AG04449 (cell line): Measurements from ENCODE around the gene DGCR2.

Source experiments
- CTCF ChIA-PET: fragments of 350-600 bp; formaldehyde crosslinking; extraction: SDS; loops from one replicate; lab custom pipeline; 2021; ENCODE audit warnings: antibody characterized with exemption; lab: Yijun Ruan, JAX
- POLR2A ChIA-PET: fragments of 400-600, 350-600 bp; formaldehyde crosslinking; extraction: SDS; loops from one replicate; lab custom pipeline; 2020; ENCODE audit warnings: antibody characterized with exemption, inconsistent platforms; lab: Yijun Ruan, JAX
- DNase-seq: peaks from one replicate; pipeline ENCODE4 v3.0.0-alpha.2; 2010; ENCODE audit warnings: low read depth, low spot score
- H3K4me3 ChIP-seq: 2 replicates; pipeline ENCODE4 v1.5.1; 2011; ENCODE audit warnings: low read depth, mild to moderate bottlenecking, control low read depth, low read length
- TF ChIP-seq, protein P1 (sequence below): IDR thresholded peaks from one replicate; pipeline ENCODE4 v1.5.1; 2011; ENCODE audit warnings: mild to moderate bottlenecking, moderate library complexity, low read length, control low read depth, inconsistent platforms; ENCODE audit not compliant: insufficient read depth; ENCODE audit errors: missing control alignments

The DGCR2 gene

GRCh38 chr22:18994701-18995326 is 127.4 kb downstream of the DGCR2 start:
- POLR2A ChIA-PET, result no interaction called here
- no peak for DNase-seq
- no peak overlapping the region for H3K4me3 ChIP-seq
- CTCF ChIA-PET, result no interaction called here
- TF ChIP-seq, protein P1, sequence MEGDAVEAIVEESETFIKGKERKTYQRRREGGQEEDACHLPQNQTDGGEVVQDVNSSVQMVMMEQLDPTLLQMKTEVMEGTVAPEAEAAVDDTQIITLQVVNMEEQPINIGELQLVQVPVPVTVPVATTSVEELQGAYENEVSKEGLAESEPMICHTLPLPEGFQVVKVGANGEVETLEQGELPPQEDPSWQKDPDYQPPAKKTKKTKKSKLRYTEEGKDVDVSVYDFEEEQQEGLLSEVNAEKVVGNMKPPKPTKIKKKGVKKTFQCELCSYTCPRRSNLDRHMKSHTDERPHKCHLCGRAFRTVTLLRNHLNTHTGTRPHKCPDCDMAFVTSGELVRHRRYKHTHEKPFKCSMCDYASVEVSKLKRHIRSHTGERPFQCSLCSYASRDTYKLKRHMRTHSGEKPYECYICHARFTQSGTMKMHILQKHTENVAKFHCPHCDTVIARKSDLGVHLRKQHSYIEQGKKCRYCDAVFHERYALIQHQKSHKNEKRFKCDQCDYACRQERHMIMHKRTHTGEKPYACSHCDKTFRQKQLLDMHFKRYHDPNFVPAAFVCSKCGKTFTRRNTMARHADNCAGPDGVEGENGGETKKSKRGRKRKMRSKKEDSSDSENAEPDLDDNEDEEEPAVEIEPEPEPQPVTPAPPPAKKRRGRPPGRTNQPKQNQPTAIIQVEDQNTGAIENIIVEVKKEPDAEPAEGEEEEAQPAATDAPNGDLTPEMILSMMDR, result no peak

DNA sequence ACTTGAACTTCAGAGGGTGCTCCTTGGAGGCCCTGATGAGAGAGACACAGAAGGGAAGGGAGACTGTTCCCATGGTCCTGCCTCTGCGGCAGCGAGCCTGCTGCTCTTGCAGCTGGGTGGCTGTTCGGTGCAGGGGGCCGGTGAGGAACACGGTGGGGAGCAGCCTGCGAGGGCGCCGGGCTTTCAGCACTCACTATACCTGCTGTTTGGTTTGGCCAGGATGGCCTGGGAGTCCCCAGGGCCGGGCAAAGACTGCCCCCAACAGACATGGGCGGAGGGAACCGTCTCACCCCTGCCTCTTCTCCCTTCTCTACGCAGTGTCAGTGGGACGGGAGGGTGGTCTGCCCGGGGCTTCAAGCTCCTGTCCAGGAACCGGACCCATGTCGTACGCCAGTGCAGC is 128.2 kb downstream of the DGCR2 start:
- ChIA-PET POLR2A (no interaction called here), CTCF (no interaction called here)
- DNase-seq, result no peak
- TF ChIP-seq, protein P1, result no peak
- H3K4me3 ChIP-seq, result no peak overlapping the region

- POLR2A ChIA-PET, result no interaction called here
- H3K4me3 ChIP-seq, result no peak overlapping the region
- no peak for DNase-seq
- CTCF ChIA-PET, result interaction anchor here (0.6 kb wide), 1 partner anchor 12 kb away, joined by 3 read pairs; no protein-coding TSS in a partner anchor
- TF ChIP-seq, protein P1, result no peak
Observed at GRCh38 chr22:18992543-18993198, 129.5 kb downstream of the DGCR2 start.

DNA sequence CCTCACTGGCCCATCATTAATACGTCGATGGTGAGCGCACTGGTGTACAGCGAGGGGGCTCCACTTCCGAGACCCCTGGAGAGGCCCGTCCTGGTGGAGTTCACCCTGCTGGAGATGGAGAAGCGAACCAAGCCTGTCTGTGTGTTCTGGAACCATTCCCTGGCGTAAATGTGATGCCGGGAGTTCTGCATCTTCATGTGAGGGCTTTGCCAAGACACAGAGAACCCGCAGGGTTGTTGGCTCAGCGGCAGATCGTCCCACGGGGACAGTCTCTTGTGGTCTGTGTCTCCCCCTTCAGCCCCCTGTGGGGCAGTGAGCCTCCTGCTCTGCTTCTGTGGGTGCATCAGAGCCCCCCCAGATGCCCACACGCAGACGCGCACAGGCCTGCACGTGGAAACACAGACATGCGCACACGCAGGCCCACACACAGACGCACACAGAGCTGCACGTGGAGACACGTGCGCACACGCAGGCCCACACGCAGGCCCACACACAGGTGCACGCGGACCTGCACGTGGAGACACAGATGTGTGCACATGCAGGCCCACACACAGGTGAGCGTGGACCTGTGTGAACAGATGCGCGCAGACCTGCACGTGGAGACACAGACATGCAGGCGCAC is 130.3 kb downstream of the DGCR2 start:
- TF ChIP-seq, protein P1, result no peak
- no peak overlapping the region for H3K4me3 ChIP-seq
- ChIA-PET POLR2A (no interaction called here), CTCF (interaction anchor here (0.6 kb wide), 1 partner anchor 13 kb away, joined by 3 read pairs; no protein-coding TSS in a partner anchor)
- no peak for DNase-seq

GRCh38 chr22:18991138-18991432 is 131.1 kb downstream of the DGCR2 start:
- no peak for DNase-seq
- TF ChIP-seq, protein P1, result no peak
- H3K4me3 ChIP-seq, result no peak overlapping the region
- CTCF ChIA-PET, result no interaction called here
- POLR2A ChIA-PET, result no interaction called here

DNA sequence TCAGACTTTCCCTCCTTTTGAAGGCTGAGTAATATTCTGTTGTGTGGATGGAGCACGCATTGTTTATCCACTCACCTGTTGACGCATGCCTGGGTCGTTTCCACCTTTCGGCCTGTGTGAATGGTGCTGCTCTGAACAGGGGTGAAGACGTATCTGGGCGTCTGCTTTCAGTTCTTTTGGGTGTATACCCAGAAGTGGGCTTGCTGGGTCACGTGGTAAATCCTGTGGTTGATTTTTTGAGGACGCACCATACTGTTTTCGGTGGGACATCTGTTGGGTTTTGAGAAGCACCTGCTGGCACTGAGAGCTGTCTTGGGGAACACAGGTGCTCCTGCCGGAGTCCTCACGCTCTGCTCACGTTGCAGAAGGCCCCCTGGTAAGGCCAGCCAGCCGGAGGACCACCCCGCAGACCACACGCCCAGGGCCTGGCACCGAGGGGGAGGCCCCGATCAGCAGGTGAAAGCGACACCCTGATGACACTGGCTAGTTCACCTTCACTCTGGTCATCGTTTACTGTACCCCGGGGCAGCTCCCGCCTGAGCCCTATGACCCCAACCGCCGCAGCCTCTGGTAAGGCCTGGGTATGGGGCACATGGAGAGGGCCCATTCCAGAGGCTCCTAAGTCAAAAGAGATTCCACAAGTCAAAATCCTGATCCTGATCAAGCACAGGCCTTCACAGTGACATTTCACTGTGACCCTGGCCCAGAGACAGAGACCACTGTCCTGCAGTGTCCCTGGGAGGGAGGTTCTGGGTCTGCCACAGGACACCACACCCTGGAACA is 131.7 kb downstream of the DGCR2 start:
- TF ChIP-seq, protein P1, result no peak
- CTCF ChIA-PET, result no interaction called here
- POLR2A ChIA-PET, result no interaction called here
- DNase-seq, result no peak
- H3K4me3 ChIP-seq, result no peak overlapping the region
